IPS-NIHi7 (cell line): ENCODE measurements around the gene WIPF2.
A peak's percentile ranks its signal among the peaks of the same experiment; 100 is the strongest.

Source experiments
- DNase-seq: peaks from one replicate; pipeline ENCODE4 v3.0.0; 2012; ENCODE audit warnings: mixed read lengths; ENCODE audit errors: extremely low spot score

The WIPF2 gene

GRCh38 chr17:40218740-40219593, at the start of gene WIPF2:
TSS of gene WIPF2 (plus strand) at chr17:40219304. CDS start at chr17:40256460, 37,156 bp downstream.
- DNase-seq = peak; percentile 95

- no peak for DNase-seq
These were observed 48.8 kb upstream of the WIPF2 start for GRCh38 chr17:40170325-40170724.

GRCh38 chr17:40171750-40172149, 47.4 kb upstream of the WIPF2 start:
- no peak for DNase-seq

GRCh38 chr17:40173091-40173777, 45.9 kb upstream of the WIPF2 start:
- DNase-seq = no peak

GRCh38 chr17:40173778-40174135, 45.3 kb upstream of the WIPF2 start:
- no peak for DNase-seq

- DNase-seq = no peak
These were observed 44.6 kb upstream of the WIPF2 start for GRCh38 chr17:40174514-40174913.

GRCh38 chr17:40175928-40176753, 43.0 kb upstream of the WIPF2 start:
- no peak for DNase-seq

- no peak for DNase-seq
These were observed 42.4 kb upstream of the WIPF2 start for GRCh38 chr17:40176754-40177110.

- peak; percentile 96 for DNase-seq
These were observed 41.7 kb upstream of the WIPF2 start, which contains the start of gene RAPGEFL1 for GRCh38 chr17:40177275-40177874. TSS of gene RAPGEFL1 (plus strand) at chr17:40177470. CDS start at chr17:40177862, 392 bp downstream.

GRCh38 chr17:40178021-40178601, 41.0 kb upstream of the WIPF2 start:
- peak; percentile 68 for DNase-seq

GRCh38 chr17:40178660-40179059, 40.4 kb upstream of the WIPF2 start:
- DNase-seq = no peak

GRCh38 chr17:40179923-40180659, 39.0 kb upstream of the WIPF2 start:
- DNase-seq = no peak

- DNase-seq = no peak
These were observed 38.4 kb upstream of the WIPF2 start for GRCh38 chr17:40180694-40181093.

- no peak for DNase-seq
These were observed 37.9 kb upstream of the WIPF2 start for GRCh38 chr17:40181205-40181604.

GRCh38 chr17:40182606-40183005, 36.5 kb upstream of the WIPF2 start:
- no peak for DNase-seq

GRCh38 chr17:40187238-40187637, 31.9 kb upstream of the WIPF2 start:
- no peak for DNase-seq

GRCh38 chr17:40188694-40189093, 30.4 kb upstream of the WIPF2 start:
- DNase-seq = no peak

GRCh38 chr17:40190197-40191021, 28.7 kb upstream of the WIPF2 start:
- peak; percentile 81 for DNase-seq

GRCh38 chr17:40191237-40192208, 27.6 kb upstream of the WIPF2 start:
- peak; percentile 89 for DNase-seq
